Upper lobe of left lung (tissue), 4 donors: Measurements from ENCODE around the gene PLCH2.

Experiments
- EP300 ChIP-seq, 4 donors: sonication (generic); formaldehyde crosslinking; IDR thresholded peaks; one replicate each; pipeline ENCODE4 v1.5.1; 2017; ENCODE audit warnings: antibody characterized with exemption in 4 of 4, control low read depth in 2 of 4
- POLR2A ChIP-seq, 4 donors: fragments of 450-650 bp; IDR thresholded peaks; one replicate each; pipeline ENCODE4 v1.5.1; 2016 to 2017; ENCODE audit warnings: antibody characterized with exemption in 4 of 4, mild to moderate bottlenecking in 2 of 4
- POLR2AphosphoS5 ChIP-seq, 2 donors: sonication (generic); formaldehyde crosslinking; IDR thresholded peaks; one replicate each; pipeline ENCODE4 v1.5.1; 2017; ENCODE audit warnings: antibody characterized with exemption in 2 of 2
- TF ChIP-seq, protein P1 (sequence below), 6 experiments: fragments of 450-650 bp in 4 of 6; fragments of 200-600 bp in 2 of 6; sonication (generic) in 2 of 6; IDR thresholded peaks; one replicate each; pipeline ENCODE4 v1.5.1; 2016 to 2019; ENCODE audit warnings: antibody characterized with exemption in 6 of 6

DNA sequence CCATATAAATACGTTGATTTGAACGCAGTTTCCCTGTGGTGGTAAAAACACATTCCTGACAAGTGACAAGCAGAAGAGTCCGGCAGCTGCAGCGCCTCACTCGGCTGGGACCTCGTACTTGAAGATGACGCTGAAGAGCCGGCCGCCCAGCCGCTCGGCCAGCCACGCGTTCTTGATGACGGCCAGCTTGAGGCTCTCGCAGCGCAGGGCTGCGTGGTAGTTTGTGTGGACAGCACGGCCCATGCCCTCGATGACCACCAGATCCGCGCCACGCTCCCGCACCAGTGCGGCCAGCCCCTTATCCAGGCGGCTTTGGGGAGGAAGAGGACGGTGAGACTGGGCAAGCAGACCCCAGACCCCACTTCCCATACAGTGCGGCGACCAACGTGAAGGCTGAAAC lies 32.7 kb downstream of the PLCH2 start:
- TF ChIP-seq, protein P1, sequence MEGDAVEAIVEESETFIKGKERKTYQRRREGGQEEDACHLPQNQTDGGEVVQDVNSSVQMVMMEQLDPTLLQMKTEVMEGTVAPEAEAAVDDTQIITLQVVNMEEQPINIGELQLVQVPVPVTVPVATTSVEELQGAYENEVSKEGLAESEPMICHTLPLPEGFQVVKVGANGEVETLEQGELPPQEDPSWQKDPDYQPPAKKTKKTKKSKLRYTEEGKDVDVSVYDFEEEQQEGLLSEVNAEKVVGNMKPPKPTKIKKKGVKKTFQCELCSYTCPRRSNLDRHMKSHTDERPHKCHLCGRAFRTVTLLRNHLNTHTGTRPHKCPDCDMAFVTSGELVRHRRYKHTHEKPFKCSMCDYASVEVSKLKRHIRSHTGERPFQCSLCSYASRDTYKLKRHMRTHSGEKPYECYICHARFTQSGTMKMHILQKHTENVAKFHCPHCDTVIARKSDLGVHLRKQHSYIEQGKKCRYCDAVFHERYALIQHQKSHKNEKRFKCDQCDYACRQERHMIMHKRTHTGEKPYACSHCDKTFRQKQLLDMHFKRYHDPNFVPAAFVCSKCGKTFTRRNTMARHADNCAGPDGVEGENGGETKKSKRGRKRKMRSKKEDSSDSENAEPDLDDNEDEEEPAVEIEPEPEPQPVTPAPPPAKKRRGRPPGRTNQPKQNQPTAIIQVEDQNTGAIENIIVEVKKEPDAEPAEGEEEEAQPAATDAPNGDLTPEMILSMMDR (IDR thresholded peaks at IDR 0.05), result no peak
- TF ChIP-seq POLR2A (IDR thresholded peaks at IDR 0.05) (no peak), POLR2AphosphoS5 (IDR thresholded peaks at IDR 0.05) (no peak), EP300 (IDR thresholded peaks at IDR 0.05) (no peak)
